Fibroblast of the aortic adventitia (primary cell): ENCODE data around the gene ACSL4. TPM values are rescaled to one million over a fixed set of nuclear protein-coding genes. Genes with fewer than 3 reads are reported as not detected.
"Not testable (repeated sequence)": the region's sequence is repeated elsewhere in the genome, so short reads cannot be mapped to it uniquely, and the experiment has no call there.

Experiments used
- DNase-seq: peaks from one replicate; pipeline ENCODE4 v3.0.0-alpha.2; 2010; ENCODE audit warnings: low read depth
- H3K4me3 ChIP-seq: 2 replicates; pipeline ENCODE4 v1.5.1; 2011; ENCODE audit warnings: low read depth, mild to moderate bottlenecking, control low read depth, low read length, moderate library complexity
- total RNA-seq: library from RNA; depleted of rRNA; stranded (reverse); fragments of >200 nt; gene quantifications from 2 replicates; pipeline ENCODE4 v1.2.3, GENCODE V29; 2012; ENCODE audit warnings: low replicate concordance
- TF ChIP-seq, protein P1 (sequence below): IDR thresholded peaks from 2 replicates; pipeline ENCODE4 v1.5.1; 2011; ENCODE audit warnings: mild to moderate bottlenecking, low read length, control low read depth, inconsistent platforms; ENCODE audit not compliant: insufficient read depth

The ACSL4 gene
- total RNA-seq, 1 donor: 82.2 TPM

DNA sequence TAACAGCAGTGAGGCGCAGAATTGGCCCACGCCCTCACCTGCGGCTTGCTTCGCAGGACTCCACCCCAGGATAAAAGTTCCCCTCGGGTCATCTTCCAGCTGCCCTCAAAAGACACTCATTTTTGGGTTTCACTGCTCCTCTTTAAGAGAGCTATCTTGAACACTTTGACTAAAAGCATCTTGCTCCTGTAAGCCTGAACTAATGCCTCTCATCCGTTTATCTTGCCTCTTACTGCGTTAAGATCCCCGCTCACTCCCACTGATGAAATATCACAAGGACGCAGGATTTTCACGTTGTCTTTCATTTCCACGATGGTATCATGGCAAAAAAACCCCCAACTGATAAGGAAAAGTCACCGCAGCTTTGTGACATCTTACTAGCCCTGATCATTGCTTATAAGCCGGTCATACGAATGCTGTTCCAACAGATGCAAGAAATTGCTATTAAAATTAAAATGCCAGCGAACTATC lies 591 bp upstream of the ACSL4 start:
- TF ChIP-seq, protein P1, sequence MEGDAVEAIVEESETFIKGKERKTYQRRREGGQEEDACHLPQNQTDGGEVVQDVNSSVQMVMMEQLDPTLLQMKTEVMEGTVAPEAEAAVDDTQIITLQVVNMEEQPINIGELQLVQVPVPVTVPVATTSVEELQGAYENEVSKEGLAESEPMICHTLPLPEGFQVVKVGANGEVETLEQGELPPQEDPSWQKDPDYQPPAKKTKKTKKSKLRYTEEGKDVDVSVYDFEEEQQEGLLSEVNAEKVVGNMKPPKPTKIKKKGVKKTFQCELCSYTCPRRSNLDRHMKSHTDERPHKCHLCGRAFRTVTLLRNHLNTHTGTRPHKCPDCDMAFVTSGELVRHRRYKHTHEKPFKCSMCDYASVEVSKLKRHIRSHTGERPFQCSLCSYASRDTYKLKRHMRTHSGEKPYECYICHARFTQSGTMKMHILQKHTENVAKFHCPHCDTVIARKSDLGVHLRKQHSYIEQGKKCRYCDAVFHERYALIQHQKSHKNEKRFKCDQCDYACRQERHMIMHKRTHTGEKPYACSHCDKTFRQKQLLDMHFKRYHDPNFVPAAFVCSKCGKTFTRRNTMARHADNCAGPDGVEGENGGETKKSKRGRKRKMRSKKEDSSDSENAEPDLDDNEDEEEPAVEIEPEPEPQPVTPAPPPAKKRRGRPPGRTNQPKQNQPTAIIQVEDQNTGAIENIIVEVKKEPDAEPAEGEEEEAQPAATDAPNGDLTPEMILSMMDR: no peak
- peak overlapping the region; percentile 75 for H3K4me3 ChIP-seq
- no peak for DNase-seq

DNA sequence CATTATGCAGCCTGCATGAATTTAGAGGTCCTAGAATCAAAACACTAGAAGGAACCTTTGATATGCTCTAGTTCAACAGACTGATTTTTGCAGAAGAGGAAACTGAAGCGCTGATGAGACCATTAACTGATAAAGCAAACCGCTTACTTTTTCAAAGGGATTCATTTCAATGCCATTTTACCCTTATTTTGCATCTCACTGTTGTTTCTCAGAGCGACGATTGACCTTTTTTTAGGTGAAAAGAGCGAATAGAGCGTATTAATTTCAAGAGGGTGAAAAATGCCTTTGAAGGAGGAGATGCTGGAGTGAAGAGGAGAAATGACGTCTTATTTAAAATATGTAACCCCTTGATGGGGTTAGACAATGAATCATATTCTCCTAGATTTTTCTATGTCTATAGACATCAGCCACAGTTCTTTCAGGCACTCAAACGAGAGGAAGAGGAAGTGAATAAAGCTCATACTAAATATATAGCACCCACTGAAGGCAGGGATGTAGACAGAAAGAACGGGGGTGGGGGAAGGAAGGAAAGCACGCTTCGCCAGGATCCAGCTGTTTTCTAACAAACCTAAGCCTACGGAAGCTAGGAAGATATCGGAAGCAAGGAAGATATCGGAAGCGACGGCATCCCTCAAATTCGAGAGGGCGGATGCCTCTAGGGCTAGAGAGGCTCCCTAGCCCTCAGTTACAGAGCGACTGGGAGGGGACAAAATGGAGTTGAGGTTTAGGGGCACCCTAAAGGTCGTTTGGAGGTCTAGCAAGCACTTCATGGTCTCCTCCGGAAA lies 848 bp downstream of the ACSL4 start:
- TF ChIP-seq, protein P1: no peak
- H3K4me3 ChIP-seq: peak overlapping the region; percentile 83
- peak; percentile 55 for DNase-seq

DNA sequence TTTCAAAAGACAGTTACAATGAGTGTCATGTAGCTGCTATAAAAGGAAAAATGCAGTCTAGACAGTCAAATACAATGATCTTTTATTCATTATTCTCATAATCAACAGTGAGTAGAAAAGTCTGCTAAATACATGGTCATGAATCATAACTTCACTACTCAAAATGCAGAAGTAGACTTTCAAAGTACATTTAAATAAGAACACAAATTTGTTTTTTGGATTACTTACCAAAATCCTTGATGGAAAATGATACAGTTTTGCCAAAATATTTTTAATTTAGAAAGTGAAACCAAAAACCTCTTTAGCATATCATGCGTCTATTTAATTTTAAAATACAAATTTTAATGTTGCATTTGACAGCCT lies 4.9 kb downstream of the ACSL4 start:
- DNase-seq: no peak
- TF ChIP-seq, protein P1: no peak
- H3K4me3 ChIP-seq: no peak overlapping the region

DNA sequence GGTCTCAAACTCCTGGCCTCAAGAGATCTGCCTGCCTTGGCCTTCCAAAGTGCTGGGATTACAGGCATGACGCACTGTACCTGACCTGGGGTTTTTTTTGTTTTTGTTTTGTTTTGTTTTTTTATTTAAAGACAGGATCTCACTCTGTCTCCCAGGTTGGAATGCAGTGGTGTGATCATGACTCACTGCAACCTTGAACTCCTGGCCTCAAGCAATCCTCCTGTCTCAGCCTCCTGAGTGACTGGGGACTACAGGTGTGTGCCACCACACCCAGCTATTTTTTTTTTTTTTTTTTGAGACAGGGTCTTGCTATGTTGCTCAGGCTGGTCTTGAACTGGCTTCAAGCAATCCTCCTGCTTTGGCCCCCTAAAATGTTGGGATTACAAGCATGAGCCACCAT lies 8.1 kb downstream of the ACSL4 start:
- DNase-seq, H3K4me3 ChIP-seq: not testable (repeated sequence)

DNA sequence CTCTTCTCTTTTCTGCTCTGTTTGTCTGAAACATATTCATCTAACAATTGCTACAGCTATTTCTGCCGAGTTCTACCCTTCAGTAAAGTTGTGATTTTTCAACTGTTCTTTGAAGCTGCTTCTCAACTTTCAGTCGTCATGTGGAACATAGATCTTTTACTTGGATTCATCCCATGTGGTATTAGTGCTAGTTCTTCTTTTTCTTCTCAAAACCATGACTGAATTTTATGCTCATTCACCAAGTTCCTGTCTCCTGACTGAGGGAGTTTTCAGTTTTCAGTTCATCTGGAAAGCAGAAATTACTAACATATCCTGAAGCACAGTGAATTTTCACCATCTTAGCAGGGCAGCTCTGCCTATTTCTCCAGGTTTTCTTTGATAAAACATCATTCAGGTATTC lies 12.1 kb downstream of the ACSL4 start:
- no peak for DNase-seq
- H3K4me3 ChIP-seq: no peak overlapping the region
- TF ChIP-seq, protein P1: no peak

DNA sequence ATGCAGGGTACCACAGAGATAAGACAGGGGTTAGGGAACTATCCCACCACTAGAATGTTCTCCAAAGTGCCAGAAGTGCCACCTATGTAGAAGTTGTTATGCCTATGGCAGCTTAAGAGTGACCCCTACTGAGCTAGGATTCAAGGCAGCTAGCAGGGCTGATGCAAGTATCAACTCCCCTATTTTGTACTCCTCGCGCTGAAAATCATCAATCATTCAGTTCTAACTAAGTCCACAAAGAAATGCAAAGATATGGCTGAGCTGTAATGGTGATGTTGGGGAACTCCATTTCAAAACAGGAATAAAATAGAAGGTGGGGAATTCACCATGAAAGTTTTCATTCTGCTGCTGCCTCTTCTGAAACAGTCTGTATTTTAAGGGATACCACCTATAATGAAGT lies 13.8 kb downstream of the ACSL4 start:
- TF ChIP-seq, protein P1: no peak
- no peak for DNase-seq
- no peak overlapping the region for H3K4me3 ChIP-seq

DNA sequence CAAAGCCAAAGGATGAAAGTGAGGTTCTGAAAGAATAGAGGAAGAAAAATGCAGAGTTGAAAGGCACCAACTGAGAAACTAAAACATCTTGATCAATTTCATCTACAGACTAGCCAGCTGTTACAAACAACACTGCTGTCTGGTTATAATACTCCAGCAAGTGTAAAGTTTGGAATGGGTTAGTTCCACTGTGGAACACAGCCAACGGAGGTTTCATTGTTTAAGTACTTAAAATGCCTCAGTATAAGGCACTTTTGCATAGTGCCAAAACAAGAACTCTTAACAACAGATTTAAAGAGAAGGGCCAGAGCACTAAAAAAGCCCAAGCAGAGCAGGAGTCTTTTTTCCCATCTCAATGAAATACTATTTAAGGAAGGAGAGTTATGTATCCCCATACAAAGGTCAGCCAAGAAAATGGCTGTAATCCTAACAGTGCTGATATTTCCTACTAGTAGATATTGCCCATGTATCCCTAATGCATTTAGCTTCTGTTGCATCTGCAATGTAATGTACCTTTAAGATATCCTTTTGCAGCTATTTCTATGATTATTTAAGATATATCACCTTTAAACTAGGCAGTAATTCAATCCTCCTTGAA lies 16.5 kb downstream of the ACSL4 start:
- no peak overlapping the region for H3K4me3 ChIP-seq
- TF ChIP-seq, protein P1: no peak
- DNase-seq: peak; percentile 67
